HepG2 (cell line): ENCODE results near the gene HK2. TPM values are rescaled to one million over a fixed set of nuclear protein-coding genes. Genes with fewer than 3 reads are reported as not detected.

Experiments
- ATF3 ChIP-seq: sonication (generic); formaldehyde crosslinking; IDR thresholded peaks from 2 replicates; pipeline ENCODE4 v1.4.0; 2020; ENCODE audit warnings: missing genetic modification reagents
- CAMTA2 ChIP-seq: sonication (generic); formaldehyde crosslinking; IDR thresholded peaks from 2 replicates; pipeline ENCODE4 v1.4.0; 2020; ENCODE audit warnings: mild to moderate bottlenecking, missing genetic modification reagents, borderline replicate concordance
- CSRNP2 ChIP-seq: sonication (generic); formaldehyde crosslinking; conservative IDR thresholded peaks from 2 replicates; pipeline ENCODE4 v1.8.0; 2022; ENCODE audit warnings: low read depth, missing genetic modification reagents
- EHMT2 ChIP-seq: fragments of 200-600 bp; sonication (generic); IDR thresholded peaks from 2 replicates; pipeline ENCODE4 v1.7.0; 2017; ENCODE audit warnings: antibody characterized with exemption, low read depth, low read length, borderline replicate concordance
- EP300 ChIP-seq, 3 experiments: sonication (generic) in 1 of 3; formaldehyde crosslinking in 1 of 3; IDR thresholded peaks; 2 replicates each; pipeline versions ENCODE4 v1.5.1 to v1.6.1; 2011 to 2020; ENCODE audit warnings: low read depth in 2 of 3, low read length in 2 of 3, borderline replicate concordance in 1 of 3, improper control_type of control experiment in 1 of 3, mild to moderate bottlenecking in 1 of 3, missing genetic modification reagents in 1 of 3, moderate library complexity in 1 of 3
- FOXC1 ChIP-seq: sonication (generic); formaldehyde crosslinking; IDR thresholded peaks from 2 replicates; pipeline ENCODE4 v1.8.0; 2022; ENCODE audit warnings: mild to moderate bottlenecking, missing genetic modification reagents, borderline replicate concordance
- GTF2F1 ChIP-seq: fragments of 150-350 bp; IDR thresholded peaks from 2 replicates; pipeline ENCODE4 v1.6.1; 2014; ENCODE audit warnings: low read length
- HDAC6 ChIP-seq: fragments of 200-600 bp; sonication (generic); IDR thresholded peaks from 2 replicates; pipeline ENCODE4 v1.7.0; 2017; ENCODE audit warnings: mild to moderate bottlenecking, antibody characterized with exemption, low read length, low read depth
- HHEX ChIP-seq: IDR thresholded peaks from 2 replicates; pipeline ENCODE4 v1.6.1; 2016; ENCODE audit warnings: control low read depth
- HIC2 ChIP-seq: sonication (generic); formaldehyde crosslinking; IDR thresholded peaks from 2 replicates; pipeline ENCODE4 v1.9.0; 2022; ENCODE audit warnings: low read depth, missing genetic modification reagents
- HMG20B ChIP-seq: conservative IDR thresholded peaks from 2 replicates; pipeline ENCODE4 v1.6.1; 2016; ENCODE audit warnings: missing genetic modification reagents, missing compliant biosample characterization
- JUN ChIP-seq: sonication (generic); formaldehyde crosslinking; IDR thresholded peaks from 2 replicates; pipeline ENCODE4 v1.4.0; 2020; ENCODE audit warnings: mild to moderate bottlenecking, missing genetic modification reagents
- KDM5A ChIP-seq: fragments of 200-600 bp; sonication (generic); IDR thresholded peaks from 2 replicates; pipeline ENCODE4 v1.7.0; 2018; ENCODE audit warnings: antibody characterized with exemption, mild to moderate bottlenecking, low read length, borderline replicate concordance
- NCOA2 ChIP-seq: sonication (generic); formaldehyde crosslinking; IDR thresholded peaks from 2 replicates; pipeline ENCODE4 v1.8.0; 2022; ENCODE audit warnings: inconsistent platforms
- NFATC3 ChIP-seq: sonication (generic); formaldehyde crosslinking; IDR thresholded peaks from 2 replicates; pipeline ENCODE4 v1.5.1; 2020; ENCODE audit warnings: mild to moderate bottlenecking, missing genetic modification reagents
- NFKBIZ ChIP-seq: IDR thresholded peaks from 2 replicates; pipeline ENCODE4 v1.6.1; 2018; ENCODE audit warnings: missing genetic modification reagents, missing compliant biosample characterization
- NR3C1 ChIP-seq: sonication (generic); formaldehyde crosslinking; IDR thresholded peaks from 2 replicates; pipeline ENCODE4 v1.4.0; 2020; ENCODE audit warnings: missing genetic modification reagents
- TBL1XR1 ChIP-seq: fragments of 150-350 bp; IDR thresholded peaks from 2 replicates; pipeline ENCODE4 v1.6.1; 2014; ENCODE audit warnings: borderline replicate concordance, low read length; ENCODE audit not compliant: partially characterized antibody
- TCF7 ChIP-seq: sonication (generic); IDR thresholded peaks from 2 replicates; pipeline ENCODE4 v1.6.1; 2016; ENCODE audit warnings: antibody characterized with exemption, low read depth
- ZNF121 ChIP-seq: sonication (generic); formaldehyde crosslinking; IDR thresholded peaks from 2 replicates; pipeline ENCODE4 v1.5.0; 2020; ENCODE audit warnings: mild to moderate bottlenecking, missing genetic modification reagents
- ZNF292 ChIP-seq: sonication (generic); formaldehyde crosslinking; IDR thresholded peaks from 2 replicates; pipeline ENCODE4 v1.8.1; 2022; ENCODE audit warnings: mild to moderate bottlenecking, low read depth, missing genetic modification reagents, borderline replicate concordance
- ZNF343 ChIP-seq: sonication (generic); formaldehyde crosslinking; IDR thresholded peaks from 2 replicates; pipeline ENCODE4 v1.4.0; 2020; ENCODE audit warnings: mild to moderate bottlenecking, missing genetic modification reagents
- ZNF547 ChIP-seq: sonication (generic); formaldehyde crosslinking; IDR thresholded peaks from 2 replicates; pipeline ENCODE4 v1.5.1; 2020; ENCODE audit warnings: mild to moderate bottlenecking, missing genetic modification reagents
- ZNF839 ChIP-seq: sonication (generic); formaldehyde crosslinking; IDR thresholded peaks from 2 replicates; pipeline ENCODE4 v1.4.0; 2020; ENCODE audit warnings: missing genetic modification reagents, mild to moderate bottlenecking, borderline replicate concordance
- ZNF891 ChIP-seq: sonication (generic); formaldehyde crosslinking; IDR thresholded peaks from 2 replicates; pipeline ENCODE4 v1.5.0; 2020; ENCODE audit warnings: mild to moderate bottlenecking, missing genetic modification reagents
- polyA plus RNA-seq, 8 experiments: library from polyadenylated mRNA; depleted of rRNA in 3 of 8; stranded (reverse) in 7 of 8; unstranded in 1 of 8; fragments of >200 nt; fragmentation: Illumina TruSeq in 4 of 8; extraction: Trizol in 4 of 8; gene quantifications; 2 replicates each; pipeline versions ENCODE4 v1.2.1 to v1.2.3, GENCODE V29; 2011 to 2016; ENCODE audit warnings: low read depth in 4 of 8, missing spikeins in 1 of 8, mixed read lengths in 1 of 8; ENCODE audit not compliant: insufficient read depth in 1 of 8
- total RNA-seq, 5 experiments: library from RNA; depleted of rRNA; stranded (reverse); fragments of >200 nt; fragmentation: Illumina TruSeq; extraction: Trizol; gene quantifications; 2 replicates each; pipeline ENCODE4 v1.2.3, GENCODE V29; 2016; ENCODE audit warnings: low read depth in 1 of 5
- TF ChIP-seq, protein P1 (sequence below): IDR thresholded peaks from 2 replicates; pipeline ENCODE4 v1.6.1; 2018; ENCODE audit warnings: missing genetic modification reagents, mild to moderate bottlenecking, missing compliant biosample characterization

HK2 gene
- total and polyA plus RNA-seq, 2 of the 13 experiments (the other 11 are each of a cell fraction or from before 2014, with no cell fraction given): 13.2 to 101 TPM

DNA sequence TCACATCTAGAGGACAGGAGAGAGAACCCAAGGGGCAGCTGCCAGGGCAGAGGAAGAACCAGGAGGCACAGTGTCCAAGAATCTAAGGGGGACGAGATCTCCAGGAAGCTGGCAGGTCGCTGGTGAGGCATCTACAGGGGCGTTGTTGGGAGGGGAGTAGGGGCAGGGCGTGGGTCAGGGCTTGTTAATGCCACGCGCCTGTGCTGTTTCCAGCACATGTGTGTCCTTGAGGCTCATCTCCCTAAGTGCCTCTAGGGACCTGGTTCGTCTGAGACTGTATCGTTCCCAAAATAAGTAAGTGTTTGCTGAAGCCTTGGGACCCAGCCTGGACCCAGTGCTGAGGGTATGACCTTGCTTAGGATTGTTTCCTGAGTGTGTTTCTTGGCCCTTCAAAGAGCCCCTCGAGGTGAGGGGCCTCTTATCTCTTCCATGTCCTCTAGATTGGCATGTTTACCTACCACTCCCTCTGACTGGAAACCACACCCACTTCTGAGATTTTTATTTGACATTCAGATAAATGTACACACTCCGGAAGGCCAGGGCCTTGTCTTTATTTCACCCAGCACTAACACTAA lies 22.2 kb downstream of the HK2 start (continued):
- TF ChIP-seq NR3C1 (CRISPR knock-in tag) (no peak), NFATC3 (CRISPR knock-in tag) (no peak), ZNF343 (CRISPR knock-in tag) (no peak), CAMTA2 (CRISPR knock-in tag) (no peak; the same call in 1 of the 2 replicates), ATF3 (no peak), TCF7 (peak; percentile 92), EHMT2 (no peak), KDM5A (no peak), TBL1XR1 (no peak), NFKBIZ (CRISPR knock-in tag) (peak; percentile 94; the same call in 1 of the 2 replicates), ZNF292 (CRISPR knock-in tag) (no peak), NCOA2 (peak; percentile 98), EP300 (IDR thresholded peaks at IDR 0.05; ENCODE audit: low read depth in 2 of 2, low read length in 2 of 2) (peak in 1 of 2 experiments; percentile 93; a peak in 2 of 4 replicates), EP300 (CRISPR knock-in tag; IDR thresholded peaks at IDR 0.05; ENCODE audit: borderline replicate concordance) (peak; percentile 94), ZNF891 (CRISPR knock-in tag) (no peak), ZNF121 (CRISPR knock-in tag) (peak; percentile 18; the same call in 1 of the 2 replicates), HIC2 (CRISPR knock-in tag) (0 out of 2 replicates have a peak, but pooled peaks have one; percentile 56), ZNF839 (CRISPR knock-in tag) (0 out of 2 replicates have a peak, but pooled peaks have one; percentile 51), JUN (CRISPR knock-in tag) (no peak), HHEX (CRISPR knock-in tag) (peak; percentile 86), FOXC1 (CRISPR knock-in tag) (peak; percentile 47; the same call in 1 of the 2 replicates), HMG20B (CRISPR knock-in tag) (peak; percentile 98), ZNF547 (CRISPR knock-in tag) (0 out of 2 replicates have a peak, but pooled peaks have one; percentile 72), HDAC6 (no peak), CSRNP2 (CRISPR knock-in tag) (no peak), GTF2F1 (no peak)
- TF ChIP-seq, protein P1, sequence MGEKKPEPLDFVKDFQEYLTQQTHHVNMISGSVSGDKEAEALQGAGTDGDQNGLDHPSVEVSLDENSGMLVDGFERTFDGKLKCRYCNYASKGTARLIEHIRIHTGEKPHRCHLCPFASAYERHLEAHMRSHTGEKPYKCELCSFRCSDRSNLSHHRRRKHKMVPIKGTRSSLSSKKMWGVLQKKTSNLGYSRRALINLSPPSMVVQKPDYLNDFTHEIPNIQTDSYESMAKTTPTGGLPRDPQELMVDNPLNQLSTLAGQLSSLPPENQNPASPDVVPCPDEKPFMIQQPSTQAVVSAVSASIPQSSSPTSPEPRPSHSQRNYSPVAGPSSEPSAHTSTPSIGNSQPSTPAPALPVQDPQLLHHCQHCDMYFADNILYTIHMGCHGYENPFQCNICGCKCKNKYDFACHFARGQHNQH (CRISPR knock-in tag): peak; percentile 83
